ENCODE measurements around the gene SDR9C7. TPM values are rescaled to one million over a fixed set of nuclear protein-coding genes. Genes with fewer than 3 reads are reported as not detected.

SDR9C7 gene
- total and polyA plus RNA-seq, 2 of the 8 experiments (the other 6 are each of a cell fraction or from before 2014, with no cell fraction given) = 0.11 TPM; not detected in 1

DNA sequence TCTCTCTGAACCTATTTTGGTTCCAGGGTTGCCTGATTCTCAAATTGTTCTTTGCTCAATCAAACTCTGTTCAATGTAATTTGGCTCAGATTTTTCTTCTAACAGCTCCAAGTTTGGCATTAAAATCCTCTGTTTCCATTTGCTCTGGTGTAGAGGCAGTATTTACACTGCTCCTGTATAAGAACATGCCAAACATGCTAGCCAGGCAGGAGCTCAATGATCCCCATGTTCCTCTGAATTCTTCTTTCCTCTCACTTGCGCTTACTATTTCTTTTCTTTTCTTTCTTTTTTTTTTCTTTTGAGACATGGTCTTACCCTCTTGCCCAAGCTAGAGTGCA is 17.2 kb downstream of the SDR9C7 start:
- Histone ChIP-seq H4K91ac (replicated peaks; ENCODE audit: insufficient read length, low read length) (no peak overlapping the region), H2AFZ (ENCODE audit: low read length) (no peak overlapping the region), H3K79me2 (ENCODE audit: control insufficient read depth in 1 of 2, insufficient read depth in 2 of 2, low read length in 2 of 2) (no peaks in the 10 kb centered on the region), H3K4me2 (ENCODE audit: insufficient read depth in 1 of 2, low read depth in 2 of 2, low read length in 2 of 2) (no peak overlapping the region), H3K4ac (replicated peaks; ENCODE audit: insufficient read length, low read depth, low read length) (no peak overlapping the region), H4K20me1 (replicated peaks in 1 of 2; ENCODE audit: control insufficient read depth in 1 of 2, insufficient read depth in 2 of 2, low read length in 2 of 2) (no peaks in the 10 kb centered on the region), H2BK12ac (ENCODE audit: low read depth, low read length) (no peak overlapping the region), H3K79me1 (ENCODE audit: low read depth, low read length) (no peaks in the 10 kb centered on the region), H2BK15ac (ENCODE audit: low read length) (no peak overlapping the region), H2AK5ac (ENCODE audit: low read depth, low read length) (no peak overlapping the region), H2BK5ac (ENCODE audit: low read depth, low read length) (no peak overlapping the region), H3K9ac (replicated peaks in 1 of 4; ENCODE audit: extremely low read depth in 1 of 4, low read depth in 3 of 4, low read length in 3 of 4) (no peak overlapping the region), H4K8ac (ENCODE audit: extremely low read depth, insufficient read depth, low read length) (no peak overlapping the region), H3K18ac (ENCODE audit: extremely low read depth, low read length) (no peak overlapping the region), H3K56ac (replicated peaks; ENCODE audit: insufficient read length, low read depth, low read length) (no peak overlapping the region), H3K23me2 (ENCODE audit: low read depth, low read length) (no peaks in the 10 kb centered on the region), H2BK20ac (ENCODE audit: low read length) (no peak overlapping the region), H3K4me1 (replicated peaks in 1 of 4; ENCODE audit: control insufficient read depth in 3 of 4, insufficient read depth in 4 of 4, low read length in 3 of 4) (no peaks in the 10 kb centered on the region), H3K23ac (ENCODE audit: insufficient read length) (no peak overlapping the region), H3K4me3 (ENCODE audit: extremely low read depth in 1 of 4, insufficient read depth in 2 of 4, low read depth in 3 of 4, low read length in 4 of 4) (no peak overlapping the region), H3K14ac (ENCODE audit: insufficient read length) (no peak overlapping the region), H4K5ac (ENCODE audit: insufficient read length, low read depth, low read length) (no peak overlapping the region), H3K27ac (ENCODE audit: low read depth, low read length) (no peak overlapping the region), H3K27me3 (replicated peaks in 1 of 4; ENCODE audit: control insufficient read depth in 3 of 4, extremely low read depth in 1 of 4, insufficient read depth in 3 of 4, low read length in 3 of 4) (no peaks in the 10 kb centered on the region), H2BK120ac (replicated peaks; ENCODE audit: low read depth, low read length) (no peak overlapping the region), H3K9me3 (ENCODE audit: insufficient read depth in 2 of 2, low read depth in 1 of 2, low read length in 1 of 2) (0 out of 4 replicates have a peak, but pooled peaks cover 0 to 2% of the 10 kb centered on the region in 2 experiments), H3K36me3 (ENCODE audit: control insufficient read depth in 2 of 4, insufficient read depth in 4 of 4, low read length in 3 of 4) (no peaks in the 10 kb centered on the region)
- CTCF ChIA-PET (ENCODE audit: partially characterized antibody) = interaction anchor here (1.7 kb wide), 1 partner anchor 27 kb away, joined by 5 read pairs; no protein-coding TSS in a partner anchor
- 100% methylated on average over 1 of the region's 1 CpG; no CpG with 5 or more reads in 1 of the 2 experiments for WGBS, 2 experiments (ENCODE audit: extremely low coverage in 1 of 2, insufficient coverage in 1 of 2, insufficient read length in 1 of 2, insufficient replicate concordance in 2 of 2, low coverage in 1 of 2, low lambda C conversion rate in 2 of 2, missing lambda C conversion rate in 1 of 2)
- POLR2A ChIA-PET (ENCODE audit: partially characterized antibody) = interaction anchor here (0.6 kb wide), 2 partner anchors 74 to 98 kb away, joined by 3 read pairs; no protein-coding TSS in a partner anchor
- DNase-seq (ENCODE audit: low read depth in 1 of 2, low spot score in 2 of 2) = no peak
- no peak for FAIRE-seq
- no peak for TF ChIP-seq RAD21 (IDR thresholded peaks at IDR 0.05 in 1 of 2, conservative IDR thresholded peaks at IDR 0.05 in 1 of 2; ENCODE audit: low read depth in 2 of 2, low read length in 2 of 2)
- no peak for TF ChIP-seq POLR2A (IDR thresholded peaks at IDR 0.05; ENCODE audit: control extremely low read depth in 1 of 2, low read depth in 2 of 2, low read length in 2 of 2)
- no peak for TF ChIP-seq CHD1 (IDR thresholded peaks at IDR 0.05; ENCODE audit: low read depth, low read length)
- TF ChIP-seq PHF8 (conservative IDR thresholded peaks at IDR 0.05; ENCODE audit: low read depth, low read length) = no peak
- TF ChIP-seq ATF3 (IDR thresholded peaks at IDR 0.05; ENCODE audit: insufficient read depth, low read depth, low read length) = no peak
- TF ChIP-seq GTF2F1 (IDR thresholded peaks at IDR 0.05; ENCODE audit: borderline replicate concordance, low read depth, low read length) = no peak
- no peak for TF ChIP-seq SP4 (IDR thresholded peaks at IDR 0.05; ENCODE audit: low read length)
- TF ChIP-seq SIRT6 (IDR thresholded peaks at IDR 0.05; ENCODE audit: low read length) = no peak
- no peak for TF ChIP-seq CBX5 (IDR thresholded peaks at IDR 0.05; ENCODE audit: low read depth, low read length)
- no peak for TF ChIP-seq RXRA (IDR thresholded peaks at IDR 0.05; ENCODE audit: insufficient read depth, low read depth, low read length)
- TF ChIP-seq SIN3A (conservative IDR thresholded peaks at IDR 0.05 in 1 of 2, IDR thresholded peaks at IDR 0.05 in 1 of 2; ENCODE audit: low read depth in 1 of 2, low read length in 2 of 2) = no peak
- TF ChIP-seq RFX5 (IDR thresholded peaks at IDR 0.05; ENCODE audit: borderline replicate concordance, low read depth, low read length) = no peak
- no peak for TF ChIP-seq USF2 (IDR thresholded peaks at IDR 0.05; ENCODE audit: low read length)

Measured in H1 (cell line).